COLO829 (cell line): ENCODE results near the gene VSIR.

ENCODE experiments used
- DNase-seq: peaks from one replicate; pipeline ENCODE4 v3.0.0; 2012; ENCODE audit warnings: low spot score

The VSIR gene

DNA sequence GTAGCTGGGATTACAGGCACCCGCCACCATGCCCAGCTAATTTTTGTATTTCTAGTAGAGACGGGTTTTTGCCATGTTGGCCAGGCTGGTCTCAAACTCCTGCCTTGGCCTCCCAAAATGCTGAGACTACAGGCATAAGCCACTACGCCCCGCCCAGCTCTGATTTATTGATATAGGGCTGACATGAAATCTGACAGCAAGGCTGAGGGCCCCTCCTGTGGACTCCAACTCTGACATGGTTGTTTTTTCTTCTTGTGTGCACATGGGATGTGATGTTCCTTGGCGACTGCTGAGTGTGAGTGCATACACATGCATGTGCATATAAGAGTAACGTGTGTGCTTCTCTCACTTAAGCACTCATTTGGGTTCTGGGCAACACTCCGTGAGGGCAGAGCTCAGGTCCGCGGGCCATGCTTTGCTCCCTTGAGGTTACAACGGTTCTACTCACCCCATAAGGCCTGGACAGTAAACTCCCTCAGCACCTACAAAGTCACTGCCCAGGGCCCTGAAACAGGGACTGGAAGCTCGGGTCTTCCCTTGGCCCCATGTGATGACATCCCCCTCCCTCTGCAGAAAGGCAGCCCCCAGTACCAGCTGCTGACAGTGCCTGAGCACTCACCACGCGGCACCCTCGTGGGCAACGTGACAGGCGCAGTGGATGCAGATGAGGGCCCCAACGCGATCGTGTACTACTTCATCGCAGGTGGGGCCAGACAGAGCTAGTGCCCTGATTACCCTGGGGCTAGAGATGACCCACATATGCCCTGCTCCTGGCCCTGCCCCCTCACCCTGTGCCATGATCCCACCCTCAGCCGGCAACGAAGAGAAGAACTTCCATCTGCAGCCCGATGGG, 33.6 kb upstream of the VSIR start:
- no peak for DNase-seq

DNA sequence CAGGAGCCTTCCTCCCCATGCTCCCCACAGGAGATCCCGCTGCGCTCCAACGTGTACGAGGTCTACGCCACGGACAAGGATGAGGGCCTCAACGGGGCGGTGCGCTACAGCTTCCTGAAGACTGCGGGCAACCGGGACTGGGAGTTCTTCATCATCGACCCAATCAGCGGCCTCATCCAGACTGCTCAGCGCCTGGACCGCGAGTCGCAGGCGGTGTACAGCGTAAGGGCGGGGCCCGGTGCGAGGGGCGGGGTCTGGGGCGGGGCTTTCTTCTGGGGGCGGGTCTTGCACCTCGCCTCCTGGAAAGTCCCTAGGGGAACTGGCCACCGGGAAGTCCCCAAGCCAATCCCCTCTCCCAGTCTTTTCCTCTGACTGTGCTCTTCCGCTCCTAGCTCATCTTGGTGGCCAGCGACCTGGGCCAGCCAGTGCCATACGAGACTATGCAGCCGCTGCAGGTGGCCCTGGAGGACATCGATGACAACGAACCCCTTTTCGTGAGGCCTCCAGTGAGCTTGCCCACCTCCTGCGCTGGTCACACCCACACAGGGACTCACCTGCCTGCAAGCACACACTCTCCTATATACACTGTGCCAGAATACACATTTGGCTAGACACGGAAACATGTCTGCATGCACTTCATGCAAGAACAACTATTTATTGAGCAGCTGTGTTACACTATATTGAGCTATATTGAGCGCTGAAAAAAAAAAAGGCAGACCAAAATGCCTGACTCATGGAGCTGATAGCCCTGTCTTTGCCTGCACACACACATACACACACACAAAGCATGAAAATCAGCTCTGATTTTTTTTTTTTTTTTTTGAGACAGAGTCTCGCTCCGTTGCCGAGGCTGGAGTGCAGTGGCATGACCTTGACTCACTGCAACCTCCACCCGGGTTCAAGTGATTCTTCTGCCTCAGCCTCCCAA, 32.7 kb upstream of the VSIR start:
- DNase-seq, result no peak

DNA sequence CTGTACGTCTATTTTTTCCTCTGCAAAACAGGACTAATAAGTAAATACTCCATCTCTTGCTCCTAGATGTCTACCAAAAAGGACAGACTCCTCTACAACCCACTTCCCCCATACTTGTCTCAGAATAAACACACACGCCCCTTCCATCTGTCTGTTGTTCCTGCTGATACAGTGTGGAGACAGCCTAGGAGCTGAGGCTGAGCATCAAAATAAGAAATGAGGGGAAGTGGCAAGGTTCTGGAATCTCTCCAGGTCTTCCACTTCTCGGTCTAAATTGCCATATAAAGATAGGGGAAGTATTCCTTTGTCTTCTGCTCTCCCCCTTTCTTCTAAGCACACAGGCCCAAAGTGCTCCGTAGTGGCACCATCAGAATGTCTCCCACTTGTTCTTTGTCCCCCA, 30.8 kb upstream of the VSIR start:
- DNase-seq, result no peak

DNA sequence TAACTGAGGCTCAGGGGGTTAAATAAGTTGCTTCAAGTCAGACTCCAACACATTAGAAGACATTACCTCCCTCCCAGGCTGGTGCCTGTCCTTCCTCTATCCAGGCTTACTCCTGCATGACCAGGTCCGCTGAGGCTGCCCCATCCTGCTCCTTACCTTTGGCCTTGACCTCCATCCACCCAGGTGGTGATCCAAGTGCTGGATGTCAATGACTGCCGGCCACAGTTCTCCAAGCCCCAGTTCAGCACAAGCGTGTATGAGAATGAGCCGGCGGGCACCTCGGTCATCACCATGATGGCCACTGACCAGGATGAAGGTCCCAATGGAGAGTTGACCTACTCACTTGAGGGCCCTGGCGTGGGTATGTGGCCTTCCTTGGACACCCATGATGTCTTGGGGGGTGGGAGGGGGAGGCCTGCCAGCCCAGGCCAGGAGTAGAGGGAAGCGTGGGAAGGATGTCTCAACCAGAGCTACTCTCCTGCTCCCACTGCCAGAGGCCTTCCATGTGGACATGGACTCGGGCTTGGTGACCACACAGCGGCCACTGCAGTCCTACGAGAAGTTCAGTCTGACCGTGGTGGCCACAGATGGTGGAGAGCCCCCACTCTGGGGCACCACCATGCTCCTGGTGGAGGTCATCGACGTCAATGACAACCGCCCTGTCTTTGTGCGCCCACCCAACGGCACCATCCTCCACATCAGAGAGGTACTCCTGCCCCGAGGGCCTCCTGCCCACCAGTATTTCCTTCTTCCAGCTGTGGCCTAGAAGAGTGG, 29.6 kb upstream of the VSIR start:
- DNase-seq, result no peak

- no peak for DNase-seq
Measured at GRCh38 chr10:71802235-71802634, 28.9 kb upstream of the VSIR start.

DNA sequence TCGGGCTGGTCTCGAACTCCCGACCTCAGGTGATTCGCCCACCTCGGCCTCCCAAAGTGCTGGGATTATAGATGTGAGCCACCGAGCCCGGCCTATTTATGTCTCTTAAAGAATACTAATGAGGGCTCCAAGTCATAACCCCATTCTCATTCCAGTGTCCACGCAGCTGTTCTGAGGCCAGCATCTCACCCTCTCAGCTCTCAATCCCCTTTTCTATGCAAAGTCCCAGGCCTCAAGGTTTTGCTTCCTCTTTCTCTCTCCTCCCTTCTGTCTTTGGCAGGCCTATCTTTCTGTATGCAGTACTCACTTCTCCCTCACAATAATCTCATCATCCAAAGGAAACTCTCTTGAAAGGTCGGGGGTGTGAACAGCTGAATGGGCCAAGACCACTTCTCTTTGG, 28.0 kb upstream of the VSIR start:
- DNase-seq, result no peak

GRCh38 chr10:71799608-71800453, 26.5 kb upstream of the VSIR start:
- DNase-seq, result no peak

DNA sequence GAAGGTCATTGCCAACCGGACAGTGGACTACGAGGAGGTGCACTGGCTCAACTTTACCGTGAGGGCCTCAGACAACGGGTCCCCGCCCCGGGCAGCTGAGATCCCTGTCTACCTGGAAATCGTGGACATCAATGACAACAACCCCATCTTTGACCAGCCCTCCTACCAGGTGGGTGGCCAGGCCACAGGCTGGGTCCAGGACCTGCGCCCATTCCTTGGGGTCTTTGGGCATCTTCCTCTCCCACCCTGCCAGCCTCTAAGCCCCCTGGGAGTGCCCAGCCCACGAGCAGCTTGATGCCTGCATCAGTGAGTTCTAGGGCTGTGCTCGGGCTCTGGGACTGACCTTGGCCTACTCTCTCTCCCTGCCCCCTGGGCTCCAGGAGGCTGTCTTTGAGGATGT, 25.8 kb upstream of the VSIR start:
- DNase-seq, result no peak

DNA sequence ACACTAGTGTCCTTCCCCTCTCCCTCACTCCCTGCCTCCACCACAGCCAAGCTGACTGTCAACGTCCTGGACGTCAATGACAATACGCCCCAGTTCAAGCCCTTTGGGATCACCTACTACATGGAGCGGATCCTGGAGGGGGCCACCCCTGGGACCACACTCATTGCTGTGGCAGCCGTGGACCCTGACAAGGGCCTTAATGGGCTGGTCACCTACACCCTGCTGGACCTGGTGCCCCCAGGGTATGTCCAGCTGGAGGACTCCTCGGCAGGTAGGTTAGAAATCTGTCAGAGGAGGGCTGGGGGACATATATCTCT, 24.9 kb upstream of the VSIR start:
- DNase-seq, result no peak

DNA sequence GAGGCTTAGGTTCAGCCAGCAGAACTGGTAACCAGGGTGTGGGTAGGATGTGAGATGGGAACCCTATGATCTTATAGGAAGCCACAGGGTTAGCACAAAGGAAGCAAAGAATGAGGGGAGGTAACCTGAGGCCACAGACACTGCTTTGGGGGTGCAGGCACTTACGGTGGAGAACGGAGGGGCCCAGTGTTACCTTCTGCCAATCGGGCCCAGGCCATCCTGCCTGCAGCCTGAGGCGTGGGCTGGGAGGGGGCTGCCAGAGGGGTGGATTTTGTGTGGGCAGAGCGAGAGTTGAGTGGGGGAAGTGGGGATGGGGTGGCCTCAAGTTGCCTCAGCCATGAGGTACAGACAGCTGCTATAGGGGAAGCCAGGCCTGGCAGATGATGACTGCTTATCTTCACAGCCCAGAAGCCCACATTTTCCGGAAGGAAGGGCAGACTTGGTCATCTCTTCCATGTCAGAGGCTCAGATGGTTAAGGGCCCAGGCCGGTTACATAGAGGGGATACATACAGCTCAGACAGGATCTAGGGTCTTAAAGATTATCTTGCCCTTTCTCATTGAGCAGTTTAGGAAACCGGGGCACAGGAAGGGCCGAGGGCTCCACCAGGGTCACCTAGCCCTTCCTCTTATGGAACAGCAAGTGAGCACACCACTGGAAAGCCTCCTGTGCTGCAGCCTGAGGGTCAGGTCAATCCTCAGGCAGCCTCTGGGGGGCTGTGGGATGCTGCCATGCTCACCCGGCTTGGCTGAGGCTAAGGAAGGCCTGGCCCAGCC, 24.4 kb upstream of the VSIR start:
- no peak for DNase-seq

DNA sequence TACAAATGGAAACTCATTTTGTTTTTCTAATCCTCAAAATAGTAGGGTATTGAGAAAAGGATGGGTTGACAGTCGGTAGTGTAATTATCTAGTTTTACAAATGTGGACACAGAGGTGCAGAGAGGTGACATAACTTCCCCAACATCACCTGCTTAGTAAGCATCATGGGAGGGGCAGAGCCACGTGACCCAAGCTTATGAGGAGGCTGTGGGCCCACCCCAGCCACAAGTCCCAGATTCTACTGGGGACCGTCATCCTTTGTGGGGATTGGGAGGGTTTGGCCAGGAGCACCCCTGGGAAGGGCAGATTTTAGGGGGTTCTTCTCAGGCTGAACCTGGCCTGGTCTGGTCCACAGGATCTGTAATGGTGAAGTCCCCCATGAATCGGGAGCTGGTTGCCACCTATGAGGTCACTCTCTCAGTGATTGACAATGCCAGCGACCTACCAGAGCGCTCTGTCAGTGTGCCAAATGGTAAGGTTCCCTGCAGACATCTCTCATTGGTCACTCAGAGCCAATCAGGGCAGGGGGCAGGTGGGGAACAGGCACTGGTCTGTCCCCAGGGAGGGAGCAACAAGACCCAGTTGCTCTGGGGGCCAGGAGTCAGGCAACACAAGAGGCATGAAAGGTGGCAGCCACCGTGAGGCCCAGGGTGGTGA, 23.6 kb upstream of the VSIR start:
- no peak for DNase-seq

- no peak for DNase-seq
Measured at GRCh38 chr10:71795248-71795647, 21.9 kb upstream of the VSIR start.

DNA sequence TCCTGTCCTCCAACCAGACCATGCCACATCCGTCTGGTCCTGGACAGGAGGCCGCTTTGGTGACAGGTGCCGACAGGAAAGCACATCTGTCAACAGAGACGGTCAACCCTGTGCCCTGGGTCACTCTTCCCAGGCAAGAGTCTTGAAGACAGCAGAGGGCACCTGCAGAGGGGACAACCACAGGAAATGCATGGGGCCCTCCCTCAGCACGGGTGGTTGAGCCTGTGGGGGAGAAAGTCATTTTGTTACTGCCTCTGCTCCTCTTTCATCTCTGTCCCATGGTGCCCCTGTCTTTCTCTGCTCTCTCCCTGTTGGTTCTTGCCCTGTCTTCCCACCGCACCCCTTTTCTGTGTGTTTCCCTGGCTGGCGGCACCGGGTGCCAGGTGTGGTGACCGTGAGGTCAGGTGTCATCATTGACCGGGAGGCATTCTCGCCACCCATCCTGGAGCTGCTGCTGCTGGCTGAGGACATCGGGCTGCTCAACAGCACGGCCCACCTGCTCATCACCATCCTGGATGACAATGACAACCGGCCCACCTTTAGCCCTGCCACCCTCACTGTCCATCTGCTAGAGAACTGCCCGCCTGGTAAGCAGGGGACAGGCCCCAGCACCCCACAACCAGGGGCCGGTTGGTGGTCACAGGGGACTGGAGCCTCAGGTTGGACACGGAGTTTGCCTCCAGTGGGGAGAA, 17.6 kb upstream of the VSIR start:
- DNase-seq, result no peak

GRCh38 chr10:71789871-71790270, 16.6 kb upstream of the VSIR start:
- DNase-seq, result no peak

DNA sequence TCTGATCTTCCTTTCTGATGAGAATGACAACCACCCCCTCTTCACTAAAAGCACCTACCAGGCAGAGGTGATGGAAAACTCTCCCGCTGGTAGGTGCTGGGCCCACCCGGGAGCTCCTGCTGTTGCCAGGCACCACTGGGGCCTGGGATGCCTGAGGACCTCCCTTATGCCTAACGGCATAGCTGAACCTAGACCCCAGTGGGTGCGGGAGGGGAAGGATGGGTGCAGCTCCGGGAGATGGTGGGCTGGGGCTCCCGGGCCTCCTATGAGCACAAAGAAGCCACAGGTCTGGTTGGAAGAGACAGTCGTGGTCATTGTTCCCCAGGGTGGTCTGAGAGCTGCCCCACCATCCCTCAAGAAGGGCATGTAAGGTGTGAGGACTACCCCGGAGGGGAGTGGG, 15.6 kb upstream of the VSIR start:
- no peak for DNase-seq

GRCh38 chr10:71784679-71785272, 11.5 kb upstream of the VSIR start:
- DNase-seq, result no peak

- DNase-seq, result no peak
Measured at GRCh38 chr10:71783917-71784678, 10.8 kb upstream of the VSIR start.

DNA sequence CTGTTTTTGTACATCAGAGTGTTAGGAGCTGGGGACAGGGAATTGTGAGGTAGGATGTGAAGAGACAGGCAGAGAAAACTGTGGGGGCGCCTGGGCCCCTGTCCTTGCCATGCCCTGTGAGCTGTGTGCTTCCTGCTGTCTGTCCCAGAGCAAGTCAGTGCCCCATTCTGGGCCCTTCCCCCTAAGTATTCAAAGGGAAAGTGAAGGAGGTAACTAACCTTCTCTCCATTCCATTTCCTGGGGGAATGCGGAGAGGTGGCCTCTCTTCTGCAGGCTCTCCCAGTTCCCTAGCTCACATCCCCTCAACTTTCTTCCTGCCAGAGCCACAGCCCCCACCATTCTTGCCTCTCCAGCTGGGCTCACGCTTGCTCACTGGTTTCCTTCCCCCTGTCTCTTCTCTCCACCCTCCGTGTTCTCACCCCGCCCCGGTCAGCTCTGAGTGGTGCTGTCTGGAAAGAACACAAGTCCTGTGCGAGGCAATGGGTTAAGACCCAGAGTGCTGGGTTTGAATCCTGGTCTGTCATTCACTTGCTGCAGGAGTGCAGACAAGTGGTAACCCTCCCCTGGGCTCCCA, 9.7 kb upstream of the VSIR start:
- DNase-seq, result no peak
